Spinal cord (tissue), 10 donors: Measurements from ENCODE around the gene ITGA5. TPM values are rescaled to one million over a fixed set of nuclear protein-coding genes. Genes with fewer than 3 reads are reported as not detected.
A peak's percentile ranks its signal among the peaks of the same experiment; 100 is the strongest.

Experiments used
- DNase-seq, 6 donors: peaks; one replicate each; pipeline versions ENCODE4 v3.0.0 to v3.0.0-alpha.2; 2013 to 2015; ENCODE audit warnings: low spot score in 6 of 6, low read depth in 4 of 6
- H3K27ac ChIP-seq: one replicate; pipeline ENCODE4 v1.5.1; 2013; ENCODE audit warnings: low read depth, low read length, control low read depth
- H3K27me3 ChIP-seq: one replicate; pipeline ENCODE4 v1.6.1; 2013; ENCODE audit warnings: low read length; ENCODE audit not compliant: control insufficient read depth, insufficient read depth
- H3K36me3 ChIP-seq: one replicate; pipeline ENCODE4 v1.6.1; 2013; ENCODE audit warnings: low read length; ENCODE audit not compliant: control insufficient read depth, insufficient read depth
- H3K4me1 ChIP-seq: one replicate; pipeline ENCODE4 v1.6.1; 2013; ENCODE audit warnings: low read length; ENCODE audit not compliant: control insufficient read depth, insufficient read depth
- H3K4me3 ChIP-seq: one replicate; pipeline ENCODE4 v1.5.1; 2013; ENCODE audit warnings: low read depth, low read length, control low read depth
- H3K9me3 ChIP-seq: one replicate; pipeline ENCODE4 v1.6.1; 2013; ENCODE audit warnings: low read length; ENCODE audit not compliant: control insufficient read depth, insufficient read depth
- WGBS: methylation state at CpG from one replicate; pipeline ENCODE4 v1.1.5; 2013; ENCODE audit warnings: missing lambda C conversion rate; ENCODE audit not compliant: insufficient coverage; 5-methylcytosine and 5-hydroxymethylcytosine counted together
- polyA plus RNA-seq, 2 donors: library from polyadenylated mRNA; unstranded; fragments of 120-200 nt; gene quantifications; one replicate each; pipeline ENCODE4 v1.2.1, GENCODE V29; 2013; ENCODE audit not compliant: insufficient read length in 2 of 2
- total RNA-seq, 2 donors: library from RNA; depleted of rRNA in 1 of 2; stranded (reverse); fragments of 120-200 nt in 1 of 2; fragments of >200 nt in 1 of 2; gene quantifications; one replicate each; pipeline versions ENCODE4 v1.2.3 to v1.2.4, GENCODE V29; 2013 to 2014
- donor health status: healthy.

The ITGA5 gene
- total and polyA plus RNA-seq, 4 donors, result 12.3 to 43.0 (median 20.0) TPM

GRCh38 chr12:54369597-54370131 lies 49.4 kb downstream of the ITGA5 start:
- no peaks in the 10 kb centered on the region for H3K27me3 ChIP-seq
- no peak overlapping the region for H3K4me3 ChIP-seq
- WGBS, result 100% methylated on average over 2 of the region's 21 CpGs
- no peaks in the 10 kb centered on the region for H3K9me3 ChIP-seq
- H3K36me3 ChIP-seq, result peaks cover 21% of the 10 kb centered on the region
- H3K27ac ChIP-seq, result peak overlapping the region; percentile 61
- peaks cover 58% of the 10 kb centered on the region for H3K4me1 ChIP-seq
- no peak for DNase-seq

- 33% methylated on average over 31 of the region's 40 CpGs for WGBS
- Histone ChIP-seq H3K4me3 (no peak overlapping the region), H3K27me3 (no peaks in the 10 kb centered on the region), H3K27ac (peak overlapping the region; percentile 72), H3K4me1 (peaks cover 51% of the 10 kb centered on the region), H3K9me3 (no peaks in the 10 kb centered on the region), H3K36me3 (peaks cover 17% of the 10 kb centered on the region)
- DNase-seq, result peak in 4 of 6 donors; percentile 72 to 97 (median 90)
Observed at GRCh38 chr12:54368709-54369596, 50.1 kb downstream of the ITGA5 start.

DNA sequence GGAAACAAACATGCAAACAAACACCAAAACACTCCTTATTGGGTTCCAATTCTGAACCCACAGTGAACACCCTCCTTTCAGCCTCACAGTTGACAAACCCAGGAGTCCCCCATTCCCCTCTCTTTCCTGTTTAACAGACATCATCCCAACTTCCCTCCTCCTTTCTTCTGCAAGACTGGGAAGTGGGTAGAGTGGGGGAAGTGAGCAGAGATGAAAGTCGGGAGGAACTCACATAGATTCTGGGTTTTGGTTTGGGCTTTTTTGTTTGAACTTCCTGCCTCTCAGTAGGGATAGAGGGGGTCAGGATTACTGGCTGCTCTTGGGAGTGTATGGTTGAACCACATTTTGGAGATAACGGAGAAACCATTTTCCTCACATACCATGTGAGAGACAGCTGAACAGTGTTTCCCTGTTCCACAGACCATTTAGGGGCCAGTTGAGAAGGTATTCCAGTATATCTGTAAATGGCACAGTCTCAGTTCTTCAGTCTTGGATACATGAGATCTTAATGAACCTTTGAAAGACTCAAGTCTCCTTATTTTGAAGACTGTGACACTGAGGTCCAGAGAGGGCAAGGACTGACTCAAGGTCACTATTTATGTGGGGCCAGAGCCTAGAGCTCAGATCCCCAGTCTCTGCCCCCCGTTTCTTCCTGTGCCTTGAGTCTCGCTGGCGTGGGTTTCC lies 50.9 kb downstream of the ITGA5 start:
- Histone ChIP-seq H3K27me3 (no peaks in the 10 kb centered on the region), H3K27ac (peak overlapping the region; percentile 72), H3K4me1 (peaks cover 48% of the 10 kb centered on the region), H3K36me3 (peaks cover 12% of the 10 kb centered on the region), H3K9me3 (no peaks in the 10 kb centered on the region), H3K4me3 (no peak overlapping the region)
- no peak for DNase-seq
- WGBS, result 5% methylated on average over 3 of the region's 5 CpGs

GRCh38 chr12:54364413-54364812 lies 54.7 kb downstream of the ITGA5 start, which contains the start of gene GPR84:
Gene GPR84 (minus strand): TSS chr12:54364486. CDS start chr12:54363851, 635 bp downstream.
- no peak within 1 kb of the TSS for H3K27ac ChIP-seq
- WGBS, result 79% methylated on average over 4 of the region's 4 CpGs

DNA sequence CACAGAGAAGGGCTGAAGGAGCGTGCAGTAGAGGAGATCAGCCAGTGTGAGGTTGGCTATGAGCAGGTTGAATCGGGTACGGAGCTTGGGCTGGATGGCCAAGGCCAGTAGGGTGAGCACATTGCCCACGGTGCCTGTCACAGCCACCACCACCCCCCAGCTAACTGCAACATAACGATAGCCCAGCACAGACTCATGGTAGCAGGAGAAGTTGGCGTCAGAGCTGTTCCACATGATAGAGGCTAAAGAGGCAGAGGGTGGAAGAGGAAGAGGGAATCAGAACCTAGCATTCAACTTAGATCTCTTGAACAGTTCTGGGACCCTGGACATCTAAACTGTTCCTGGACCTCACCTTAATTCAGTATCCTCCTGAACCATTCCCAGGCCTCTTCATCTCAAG lies 55.4 kb downstream of the ITGA5 start:
- no peaks in the 10 kb centered on the region for H3K36me3 ChIP-seq
- 90% methylated on average over 1 of the region's 6 CpGs for WGBS
- no peak overlapping the region for H3K4me3 ChIP-seq
- no peaks in the 10 kb centered on the region for H3K27me3 ChIP-seq
- H3K27ac ChIP-seq, result no peak overlapping the region
- no peak for DNase-seq
- H3K4me1 ChIP-seq, result peaks cover 28% of the 10 kb centered on the region
- no peaks in the 10 kb centered on the region for H3K9me3 ChIP-seq

More at GRCh38 chr12:54364413-54364812, 54.7 kb downstream of the ITGA5 start, which contains the start of gene GPR84:
- Histone ChIP-seq H3K27me3 (no peaks in the 10 kb centered on the region), H3K4me3 (no peak within 1 kb of the TSS), H3K36me3 (peaks cover 4% of the 10 kb centered on the region), H3K4me1 (peaks cover 32% of the 10 kb centered on the region), H3K9me3 (no peaks in the 10 kb centered on the region)
- DNase-seq, result no peak

DNA sequence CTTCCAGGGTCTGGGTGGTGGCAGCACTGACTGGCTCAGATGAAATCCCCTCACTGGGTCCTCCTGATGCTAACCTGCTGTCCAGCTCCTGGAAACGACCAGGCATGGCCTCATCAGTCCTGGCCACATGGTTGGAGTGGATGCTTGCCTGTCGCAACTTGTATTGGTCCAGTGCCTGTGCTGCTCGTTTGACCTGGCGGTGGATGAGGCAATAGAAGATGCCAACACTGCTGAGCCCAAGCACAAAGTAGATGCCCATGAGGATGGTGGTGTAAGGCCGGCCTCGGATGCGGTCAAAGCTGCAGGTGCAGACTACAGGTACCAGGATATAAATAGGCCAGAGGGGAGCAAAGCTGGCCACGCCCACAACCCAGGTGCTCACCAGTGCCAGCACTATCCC lies 56.0 kb downstream of the ITGA5 start:
- no peaks in the 10 kb centered on the region for H3K9me3 ChIP-seq
- H3K27ac ChIP-seq, result no peak overlapping the region
- 91% methylated on average over 8 of the region's 8 CpGs for WGBS
- H3K27me3 ChIP-seq, result no peaks in the 10 kb centered on the region
- no peaks in the 10 kb centered on the region for H3K36me3 ChIP-seq
- H3K4me3 ChIP-seq, result no peak overlapping the region
- DNase-seq, result no peak
- peaks cover 31% of the 10 kb centered on the region for H3K4me1 ChIP-seq

DNA sequence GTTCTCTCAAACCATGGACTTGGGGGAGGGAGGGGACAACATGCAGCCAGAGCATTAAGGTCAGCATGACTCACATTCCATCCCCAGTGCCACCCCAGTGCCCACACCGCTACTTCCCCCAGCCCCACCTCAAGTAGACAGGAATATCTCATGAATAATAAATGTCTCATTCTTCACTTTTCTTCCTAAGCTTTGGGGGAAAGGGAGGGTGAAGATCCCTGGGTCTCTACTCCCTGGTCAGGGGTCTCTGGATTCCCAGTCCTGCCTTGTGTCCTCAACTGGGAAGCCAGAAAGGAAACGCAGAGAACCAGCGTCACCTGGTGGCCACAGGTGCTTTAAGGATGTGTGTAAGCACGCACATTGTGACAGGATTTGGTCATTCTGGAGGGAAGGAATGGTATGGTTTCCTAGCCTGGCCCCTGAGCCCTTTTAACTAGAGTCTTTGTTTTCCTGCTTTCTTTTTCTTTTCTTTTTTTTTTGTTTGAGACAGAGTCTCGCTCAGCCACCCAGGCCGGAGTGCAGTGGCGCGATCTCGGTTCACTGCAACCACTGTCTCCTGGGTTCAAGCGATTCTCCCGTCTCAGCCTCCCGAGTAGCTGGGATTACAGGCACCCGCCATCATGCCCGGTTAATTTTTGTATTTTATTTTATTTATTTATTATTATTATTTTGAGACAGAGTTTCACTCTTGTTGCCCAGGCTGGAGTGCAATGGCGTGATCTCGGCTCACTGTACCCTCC lies 58.2 kb downstream of the ITGA5 start:
- WGBS, result 0% methylated on average over 3 of the region's 16 CpGs
- Histone ChIP-seq H3K36me3 (no peaks in the 10 kb centered on the region), H3K27ac (peak overlapping the region; percentile 96), H3K4me1 (peaks cover 51% of the 10 kb centered on the region), H3K9me3 (no peaks in the 10 kb centered on the region), H3K27me3 (no peaks in the 10 kb centered on the region), H3K4me3 (no peak overlapping the region)
- DNase-seq, result peak in 4 of 6 donors; percentile 84 to 98 (median 92)

- peak overlapping the region; percentile 64 for H3K4me3 ChIP-seq
- no peaks in the 10 kb centered on the region for H3K9me3 ChIP-seq
- H3K27ac ChIP-seq, result peak overlapping the region; percentile 96
- no peaks in the 10 kb centered on the region for H3K36me3 ChIP-seq
- no peaks in the 10 kb centered on the region for H3K27me3 ChIP-seq
- 77% methylated on average over 2 of the region's 9 CpGs for WGBS
- DNase-seq, result no peak
- peaks cover 61% of the 10 kb centered on the region for H3K4me1 ChIP-seq
Observed at GRCh38 chr12:54359762-54360351, 59.2 kb downstream of the ITGA5 start.
